Measurements from ENCODE around the gene IL18RAP.

The IL18RAP gene

DNA sequence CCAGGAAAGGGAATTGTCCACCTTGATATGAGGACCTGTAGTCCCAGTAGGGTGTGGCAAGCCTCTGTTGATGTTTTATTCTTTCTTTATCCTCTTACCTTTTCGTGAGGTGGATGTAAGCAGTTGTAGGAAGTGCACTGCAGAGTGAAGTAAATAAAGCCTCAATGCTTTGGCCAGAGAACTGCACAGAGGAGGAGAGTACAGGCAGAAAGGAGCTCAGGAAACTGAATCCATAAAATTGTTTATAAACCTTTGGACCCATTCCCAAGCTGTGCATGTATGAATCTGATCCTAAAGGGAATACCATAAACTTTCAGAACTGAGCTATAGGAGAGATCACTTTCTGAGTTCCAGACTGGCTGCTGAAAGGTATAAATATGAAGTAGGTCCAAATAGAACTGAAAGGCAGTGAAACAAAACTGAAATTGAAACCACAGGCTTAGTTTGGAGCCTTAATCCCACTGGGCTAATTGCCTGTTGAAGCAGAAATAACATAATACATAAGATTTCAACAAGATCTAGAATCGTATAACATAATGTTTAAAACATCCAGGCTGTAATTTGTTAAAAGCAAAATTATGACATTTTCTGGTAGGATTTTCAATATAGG lies 32.2 kb downstream of the IL18RAP start:
- no peak for DNase-seq (ENCODE audit: low read depth in 2 of 2)

DNA sequence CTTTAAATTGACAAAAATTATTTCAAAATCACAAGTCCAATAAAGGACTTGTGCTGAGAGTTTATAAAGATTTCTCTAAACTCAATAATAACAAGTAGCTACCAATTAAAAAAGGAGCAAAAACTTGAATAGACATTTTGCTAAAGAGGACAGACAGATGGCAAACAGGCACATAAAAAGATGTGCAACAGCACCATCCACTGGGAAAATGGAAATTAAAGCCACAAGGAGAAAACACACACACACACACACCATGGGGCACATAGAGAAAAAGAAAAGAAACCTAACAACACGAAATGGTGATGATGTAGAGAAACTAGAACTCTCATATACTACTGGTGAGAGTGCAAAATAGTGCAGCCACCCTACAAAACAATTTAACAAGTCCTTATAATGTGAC lies 37.5 kb downstream of the IL18RAP start:
- DNase-seq (ENCODE audit: low read depth in 2 of 2) = no peak

DNA sequence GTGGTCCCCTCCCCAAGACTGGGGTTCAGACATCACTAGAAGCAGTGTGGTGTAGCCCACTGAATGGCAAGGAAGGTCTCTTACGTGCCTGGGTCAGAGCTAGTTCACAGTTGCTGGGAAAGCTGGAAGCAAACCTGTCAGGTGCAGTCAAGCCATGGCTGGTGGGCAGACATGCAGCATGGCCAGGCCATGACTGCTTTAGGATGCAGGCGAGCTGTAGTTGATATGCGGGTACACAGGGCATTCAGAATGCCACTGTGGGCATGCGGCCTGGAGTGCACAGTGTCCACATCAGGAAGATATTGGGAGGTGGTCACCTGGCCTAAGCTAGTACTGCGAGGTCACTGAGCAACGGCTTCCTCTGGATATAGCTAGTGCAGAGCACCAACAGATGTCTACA lies 38.2 kb downstream of the IL18RAP start:
- no peak for DNase-seq (ENCODE audit: low read depth in 2 of 2)

DNA sequence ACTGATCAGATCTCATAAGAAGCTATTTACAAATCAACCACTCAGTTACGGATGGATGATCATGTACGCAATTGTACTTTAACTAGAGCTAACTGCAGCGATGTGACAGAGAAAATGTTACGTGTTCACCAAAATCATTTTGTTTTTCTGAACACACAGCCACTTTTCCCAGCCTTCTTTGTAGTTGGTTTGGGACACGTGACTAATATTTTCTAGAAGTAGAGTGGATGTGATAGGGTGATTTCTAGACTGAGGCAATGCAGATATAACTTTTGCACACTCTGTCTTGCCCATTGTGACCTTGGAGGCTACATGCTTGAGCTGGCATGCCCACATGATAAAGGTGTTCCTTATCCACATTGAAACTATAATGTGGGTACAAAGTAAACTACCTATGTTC lies 40.2 kb downstream of the IL18RAP start:
- no peak for DNase-seq (ENCODE audit: low read depth in 2 of 2)

DNA sequence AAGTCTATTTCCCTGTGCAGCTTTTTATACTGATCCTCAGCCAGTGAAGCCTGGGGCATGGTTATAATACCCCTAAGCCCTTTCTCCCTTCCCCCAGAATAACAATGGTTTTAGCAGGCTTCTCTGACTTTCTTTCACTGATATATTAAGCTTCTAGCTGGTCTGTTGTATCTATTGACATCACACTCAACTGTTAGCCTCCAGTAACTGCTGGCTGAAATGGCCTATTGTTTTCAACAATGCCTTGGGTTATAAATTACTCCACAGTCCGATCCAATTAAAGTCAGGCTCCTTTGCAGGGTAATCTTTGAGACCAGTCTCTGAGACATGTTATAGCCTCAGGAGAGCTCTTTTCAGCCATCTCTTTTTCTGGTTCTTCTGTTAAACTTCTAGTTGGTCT lies 47.2 kb downstream of the IL18RAP start:
- no peak for DNase-seq (ENCODE audit: low read depth in 2 of 2)

- DNase-seq (ENCODE audit: low read depth in 2 of 2) = peak; percentile 18 to 26
Measured at GRCh38 chr2:102473020-102473419, 50.1 kb downstream of the IL18RAP start, which contains the start of gene SLC9A4. SLC9A4 (plus strand) TSS chr2:102473226; CDS start chr2:102473760, 534 bp downstream.

DNA sequence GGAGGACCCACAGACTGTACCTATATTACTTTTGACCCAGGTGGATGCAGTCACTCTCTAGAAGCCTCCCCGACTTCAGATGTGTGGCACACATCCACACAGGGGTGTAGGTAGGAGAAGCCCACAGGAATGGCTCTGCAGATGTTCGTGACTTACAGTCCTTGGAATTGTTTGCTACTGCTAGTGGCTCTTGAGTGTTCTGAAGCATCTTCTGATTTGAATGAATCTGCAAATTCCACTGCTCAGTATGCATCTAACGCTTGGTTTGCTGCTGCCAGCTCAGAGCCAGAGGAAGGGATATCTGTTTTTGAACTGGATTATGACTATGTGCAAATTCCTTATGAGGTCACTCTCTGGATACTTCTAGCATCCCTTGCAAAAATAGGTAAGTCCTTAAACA lies 50.7 kb downstream of the IL18RAP start:
- no peak for DNase-seq (ENCODE audit: low read depth in 2 of 2)

DNA sequence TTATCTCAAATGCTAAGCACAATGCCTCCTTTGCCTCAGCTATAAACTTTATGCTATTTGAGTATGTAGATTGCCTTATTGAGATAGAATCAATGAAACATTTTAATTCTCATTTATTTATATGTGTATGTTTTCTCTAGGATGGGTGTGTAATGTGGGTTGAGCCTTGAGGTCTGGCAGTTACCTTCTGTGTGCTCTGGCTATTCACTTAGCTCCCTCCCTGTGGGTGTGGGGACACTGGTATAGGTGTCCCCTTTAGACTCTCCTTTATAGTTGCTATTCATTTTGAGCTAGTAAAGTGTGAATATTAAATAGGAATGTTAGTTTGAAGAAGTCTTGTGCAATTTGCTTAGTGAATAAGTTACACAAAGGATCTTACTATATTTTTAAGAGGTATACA lies 51.8 kb downstream of the IL18RAP start:
- DNase-seq (ENCODE audit: low read depth in 2 of 2) = no peak

GRCh38 chr2:102478686-102479470 lies 55.9 kb downstream of the IL18RAP start:
- no peak for DNase-seq (ENCODE audit: low read depth in 2 of 2)

DNA sequence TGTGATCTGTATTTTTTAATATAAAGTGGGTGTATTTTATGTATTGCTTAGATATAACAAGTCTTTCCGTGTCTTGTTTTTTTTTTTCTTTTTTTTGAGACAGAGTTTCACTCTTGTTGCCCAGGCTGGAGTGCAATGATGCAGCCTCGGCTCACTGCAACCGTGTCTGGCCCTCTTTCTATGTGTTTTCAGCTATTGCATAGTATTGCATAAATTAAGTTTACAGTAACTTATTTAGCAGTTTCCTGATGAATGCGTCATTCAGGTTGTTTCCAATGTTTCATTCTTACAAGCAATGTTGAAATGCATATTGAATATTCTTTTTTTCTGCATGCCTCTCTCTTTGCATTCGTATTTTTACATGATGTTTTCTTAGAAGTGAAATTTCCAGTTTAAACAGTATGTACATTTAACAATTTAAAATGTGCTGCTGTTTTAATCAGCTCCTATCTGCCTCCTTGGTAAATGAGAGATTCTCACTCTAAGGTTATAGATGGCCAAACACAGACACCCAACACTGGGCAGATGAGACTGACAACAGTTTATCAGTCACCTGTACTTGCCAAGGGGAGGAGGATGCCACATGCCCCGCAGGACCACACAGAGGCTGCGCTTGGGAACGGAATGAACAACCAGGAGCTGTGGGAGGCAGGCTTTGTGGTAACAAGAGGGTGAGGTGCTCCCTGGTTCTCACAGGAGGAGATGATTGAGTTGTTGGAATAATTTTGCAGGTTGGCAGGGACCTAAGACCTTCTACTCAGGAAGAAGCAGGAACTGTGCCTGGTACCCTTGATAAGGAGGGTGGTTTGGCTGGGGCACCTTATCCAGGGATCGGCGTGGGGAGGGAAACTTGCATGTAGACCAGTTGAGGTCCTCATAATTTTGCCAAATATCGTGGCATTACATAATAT lies 57.6 kb downstream of the IL18RAP start:
- no peak for DNase-seq (ENCODE audit: low read depth in 2 of 2)

DNA sequence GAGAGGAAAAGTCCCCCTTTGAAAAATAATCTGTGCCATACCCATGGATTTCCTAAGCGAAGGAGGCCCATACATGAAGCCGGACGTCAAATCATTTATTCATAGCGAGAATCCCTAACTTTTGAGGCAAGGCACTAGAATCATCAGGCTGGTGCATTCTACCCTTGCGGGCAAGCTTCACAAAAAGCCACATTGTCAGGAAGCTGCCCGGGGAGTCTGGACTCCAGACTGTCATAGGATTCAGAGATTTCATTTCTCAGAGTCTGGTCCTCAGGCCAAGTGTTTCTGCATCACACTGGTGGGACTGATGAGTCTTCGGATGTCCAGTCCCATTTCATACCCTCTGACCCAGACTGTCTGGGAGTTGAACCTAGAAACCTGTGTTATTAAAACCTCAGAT lies 59.0 kb downstream of the IL18RAP start:
- no peak for DNase-seq (ENCODE audit: low read depth in 2 of 2)

DNA sequence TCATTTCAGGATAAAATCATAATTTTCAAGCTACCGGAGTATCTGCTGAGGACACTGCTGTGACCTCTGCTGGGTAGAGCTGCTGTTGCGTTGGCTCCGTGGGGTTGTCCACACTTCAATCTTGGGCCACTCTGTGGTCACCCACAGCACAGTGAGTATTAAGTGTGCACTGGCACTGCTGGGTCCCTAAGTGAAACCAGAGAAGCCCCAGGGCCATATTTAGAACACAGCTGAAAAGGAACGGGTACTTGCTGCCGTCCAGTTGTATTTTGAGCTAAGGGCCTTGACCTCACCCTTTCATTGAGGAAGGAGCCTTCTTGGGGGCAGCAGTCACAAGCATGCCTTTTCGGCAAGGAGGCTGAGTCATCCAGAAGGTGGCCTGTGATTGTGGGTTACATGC lies 60.1 kb downstream of the IL18RAP start:
- no peak for DNase-seq (ENCODE audit: low read depth in 2 of 2)

GRCh38 chr2:102484310-102485061 lies 61.5 kb downstream of the IL18RAP start:
- DNase-seq (ENCODE audit: low read depth in 2 of 2) = no peak

GRCh38 chr2:102485147-102485785 lies 62.3 kb downstream of the IL18RAP start:
- DNase-seq (ENCODE audit: low read depth in 2 of 2) = no peak

GRCh38 chr2:102486941-102487702 lies 64.2 kb downstream of the IL18RAP start:
- DNase-seq (ENCODE audit: low read depth in 2 of 2) = no peak

- DNase-seq (ENCODE audit: low read depth in 2 of 2) = no peak
Measured at GRCh38 chr2:102487761-102488462, 65.0 kb downstream of the IL18RAP start.

- no peak for DNase-seq (ENCODE audit: low read depth in 2 of 2)
Measured at GRCh38 chr2:102489646-102490045, 66.7 kb downstream of the IL18RAP start.

- no peak for DNase-seq (ENCODE audit: low read depth in 2 of 2)
Measured at GRCh38 chr2:102492006-102492405, 69.0 kb downstream of the IL18RAP start.

DNA sequence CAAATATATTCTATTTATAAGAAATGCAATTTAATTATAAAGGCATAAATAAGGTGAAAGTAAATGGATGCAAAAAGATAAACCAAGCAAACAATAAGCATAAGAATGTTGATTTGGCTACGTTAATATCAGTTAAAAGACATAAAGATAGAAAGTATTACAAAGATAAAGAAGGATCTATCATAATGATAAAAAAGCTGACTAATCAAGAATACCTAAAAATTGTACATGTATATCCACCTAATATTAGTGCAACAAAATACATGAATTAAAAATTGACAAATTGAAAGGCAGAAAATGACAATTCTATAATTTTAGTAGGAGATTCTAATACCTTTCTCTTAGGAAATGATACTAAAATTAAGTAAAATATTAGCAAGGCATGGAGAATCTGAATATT lies 71.6 kb downstream of the IL18RAP start:
- DNase-seq (ENCODE audit: low read depth in 2 of 2) = no peak

DNA sequence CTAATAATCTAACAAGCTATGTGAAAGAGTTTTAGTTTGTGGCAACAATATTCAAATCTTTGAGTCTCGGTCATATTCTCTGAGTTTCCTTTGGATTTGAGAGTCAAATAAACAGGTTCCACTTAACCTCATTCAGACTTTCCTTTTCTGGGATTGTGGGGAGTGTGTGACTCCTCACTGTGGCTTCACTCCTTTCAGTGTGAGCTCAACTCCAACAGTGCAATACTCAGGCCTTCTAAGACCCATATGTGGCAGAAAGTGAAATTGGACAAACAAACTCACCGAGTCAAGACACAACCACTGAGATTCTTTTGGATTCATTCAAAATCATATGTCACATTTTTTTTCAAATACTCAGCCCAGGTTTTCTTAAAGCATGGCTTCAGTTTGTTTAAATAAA lies 75.5 kb downstream of the IL18RAP start:
- DNase-seq (ENCODE audit: low read depth in 2 of 2) = no peak

Data from activated CD8-positive, alpha-beta memory T cell treated with anti-CD3 and anti-CD28 coated beads for 4 hours (primary cell).